ENCODE measurements around the gene BAHD1.

BAHD1 gene

DNA sequence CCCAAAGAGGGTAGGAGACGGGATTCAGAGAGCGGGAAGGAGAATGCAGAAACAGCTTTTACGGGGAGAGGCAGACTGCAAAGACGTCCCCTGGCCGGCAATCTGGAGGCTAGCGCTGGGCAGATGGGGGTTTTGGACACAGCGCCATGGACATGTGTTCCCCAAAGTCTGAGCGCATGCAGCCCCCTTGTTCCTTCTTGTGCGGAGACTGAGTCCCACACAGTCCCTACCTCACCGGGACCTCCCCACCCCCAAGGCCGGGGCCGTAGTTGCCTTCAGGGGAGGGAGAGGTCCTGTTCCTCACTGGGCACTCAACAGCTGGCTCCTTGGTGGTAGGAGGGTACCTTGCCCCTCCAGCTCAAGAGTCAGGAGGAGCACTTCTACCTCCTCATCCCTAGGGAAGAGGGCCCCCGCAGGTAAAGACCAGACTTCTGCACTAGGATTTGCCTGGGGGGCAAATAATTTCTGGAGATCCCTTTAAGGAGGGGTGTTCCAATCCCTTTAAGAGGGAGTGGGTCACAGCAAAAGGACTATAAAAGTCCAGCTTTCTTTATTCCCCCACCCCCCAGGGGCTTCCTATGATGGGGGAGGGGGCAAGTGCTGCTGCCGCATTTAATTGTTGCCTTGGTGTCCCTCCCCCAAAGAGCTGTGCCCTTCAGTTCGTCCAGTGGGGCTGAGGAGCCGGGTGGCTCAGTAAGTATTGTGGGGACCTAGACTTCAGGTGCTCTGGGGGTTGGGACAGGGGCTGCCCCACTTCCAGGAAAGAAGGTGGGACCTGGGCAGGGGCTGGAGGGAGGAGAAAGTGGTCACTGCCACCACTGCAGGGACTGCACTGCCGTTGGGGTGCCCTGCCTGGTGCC lies 3.6 kb upstream of the BAHD1 start:
- Mint-ChIP-seq H3K36me3 (ENCODE audit: low read depth) (no peaks in the 10 kb centered on the region), H3K4me3 (peak overlapping the region; percentile 39), H3K4me1 (ENCODE audit: low read depth) (peaks cover 28% of the 10 kb centered on the region), H3K9me3 (no peaks in the 10 kb centered on the region), H3K27ac (no peak overlapping the region), H3K27me3 (peaks cover 37% of the 10 kb centered on the region)

GRCh38 chr15:40437752-40438687 lies 2.7 kb upstream of the BAHD1 start:
- no peak overlapping the region for H3K27ac Mint-ChIP-seq
- peaks cover 36% of the 10 kb centered on the region for H3K4me1 Mint-ChIP-seq (ENCODE audit: low read depth)

DNA sequence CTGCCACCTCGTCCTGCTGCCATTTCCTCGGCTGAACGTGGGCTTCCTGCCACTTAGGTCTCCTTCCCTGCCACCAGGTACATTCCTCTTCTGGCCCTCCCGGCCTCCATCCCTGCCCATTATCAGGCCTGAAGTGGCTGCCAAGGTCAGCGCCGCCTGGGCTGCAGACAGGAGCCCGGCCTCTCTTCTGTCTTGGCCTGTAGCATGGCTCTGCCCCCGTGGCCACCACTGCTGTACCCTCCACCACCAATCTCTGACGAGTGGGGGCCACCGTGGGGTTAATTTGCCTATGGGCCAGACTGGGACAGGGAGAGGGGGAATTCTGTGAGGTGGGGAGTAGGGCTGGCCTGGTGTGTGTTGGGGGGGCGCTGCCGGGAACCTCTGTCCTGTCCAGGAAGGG lies 2.0 kb upstream of the BAHD1 start:
- Mint-ChIP-seq H3K27me3 (peaks cover 37% of the 10 kb centered on the region), H3K9me3 (no peaks in the 10 kb centered on the region), H3K4me1 (ENCODE audit: low read depth) (peaks cover 43% of the 10 kb centered on the region), H3K27ac (no peak overlapping the region), H3K4me3 (no peak overlapping the region), H3K36me3 (ENCODE audit: low read depth) (no peaks in the 10 kb centered on the region)

More at GRCh38 chr15:40437752-40438687, 2.7 kb upstream of the BAHD1 start:
- Mint-ChIP-seq H3K9me3 (no peaks in the 10 kb centered on the region), H3K27me3 (peaks cover 37% of the 10 kb centered on the region), H3K36me3 (ENCODE audit: low read depth) (no peaks in the 10 kb centered on the region), H3K4me3 (no peak overlapping the region)

GRCh38 chr15:40439461-40439959 lies 1.2 kb upstream of the BAHD1 start:
- Mint-ChIP-seq H3K27me3 (peaks cover 37% of the 10 kb centered on the region), H3K27ac (peak overlapping the region; percentile 16)

GRCh38 chr15:40439960-40440742 lies 602 bp upstream of the BAHD1 start:
- H3K36me3 Mint-ChIP-seq (ENCODE audit: low read depth) = no peaks in the 10 kb centered on the region
- peaks cover 37% of the 10 kb centered on the region for H3K27me3 Mint-ChIP-seq
- no peaks in the 10 kb centered on the region for H3K9me3 Mint-ChIP-seq
- peaks cover 57% of the 10 kb centered on the region for H3K4me1 Mint-ChIP-seq (ENCODE audit: low read depth)
- peak overlapping the region; percentile 85 for H3K27ac Mint-ChIP-seq
- H3K4me3 Mint-ChIP-seq = peak overlapping the region; percentile 85

More at GRCh38 chr15:40439461-40439959, 1.2 kb upstream of the BAHD1 start:
- no peaks in the 10 kb centered on the region for H3K9me3 Mint-ChIP-seq
- peak overlapping the region; percentile 85 for H3K4me3 Mint-ChIP-seq
- H3K4me1 Mint-ChIP-seq (ENCODE audit: low read depth) = peaks cover 51% of the 10 kb centered on the region
- H3K36me3 Mint-ChIP-seq (ENCODE audit: low read depth) = no peaks in the 10 kb centered on the region

DNA sequence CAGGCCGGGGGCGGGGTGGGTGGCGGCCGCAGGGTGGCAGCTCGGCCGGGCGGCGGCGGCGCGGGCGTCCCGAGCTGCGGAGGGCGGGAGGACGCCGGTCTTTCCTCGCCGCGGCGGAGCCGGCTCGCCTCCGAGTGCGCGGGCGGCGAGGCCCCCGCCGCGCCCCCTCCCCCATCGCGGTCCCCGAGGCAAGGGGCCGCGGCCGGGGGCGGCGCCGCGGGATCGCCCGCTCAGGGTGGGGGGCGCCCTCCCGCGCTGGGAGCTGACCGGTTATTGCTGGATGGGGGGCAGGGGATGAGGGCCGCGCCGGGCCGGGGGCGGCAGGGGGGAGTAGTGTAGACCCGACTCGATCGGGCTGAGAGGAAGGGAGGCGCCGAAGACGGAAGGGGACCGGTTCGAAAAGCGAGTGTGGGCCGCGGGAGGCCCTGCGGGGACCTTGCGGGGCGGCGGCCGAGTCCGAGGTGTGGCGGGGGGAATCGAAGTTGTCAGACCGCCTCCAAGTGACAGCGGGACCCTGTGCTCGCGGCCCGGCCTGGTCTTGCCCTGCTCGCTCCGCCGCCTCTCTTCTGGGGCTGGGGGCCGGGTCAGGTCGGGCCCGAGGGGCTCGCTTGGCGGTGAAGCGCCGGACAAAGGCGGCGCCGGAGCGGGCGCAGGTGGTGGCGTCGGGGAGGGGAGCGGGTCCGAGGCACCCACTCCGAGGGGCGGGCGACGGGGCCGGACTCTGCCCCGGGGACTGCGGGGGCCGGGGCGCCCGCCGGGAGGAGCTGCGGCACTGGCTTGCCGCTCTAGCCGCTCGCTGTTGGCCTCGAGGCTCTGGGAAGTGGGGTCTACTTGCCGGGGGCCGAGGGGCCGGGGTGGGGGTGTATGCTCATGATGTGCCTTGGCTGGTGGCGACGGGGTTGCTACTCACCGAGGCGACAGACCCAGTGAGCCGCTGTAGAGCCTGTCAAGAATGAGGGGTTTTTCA lies 1.1 kb downstream of the BAHD1 start:
- Mint-ChIP-seq H3K4me1 (ENCODE audit: low read depth) (peaks cover 56% of the 10 kb centered on the region), H3K4me3 (peak overlapping the region; percentile 84), H3K36me3 (ENCODE audit: low read depth) (no peaks in the 10 kb centered on the region), H3K27me3 (peaks cover 25% of the 10 kb centered on the region), H3K9me3 (no peaks in the 10 kb centered on the region), H3K27ac (peak overlapping the region; percentile 65)

DNA sequence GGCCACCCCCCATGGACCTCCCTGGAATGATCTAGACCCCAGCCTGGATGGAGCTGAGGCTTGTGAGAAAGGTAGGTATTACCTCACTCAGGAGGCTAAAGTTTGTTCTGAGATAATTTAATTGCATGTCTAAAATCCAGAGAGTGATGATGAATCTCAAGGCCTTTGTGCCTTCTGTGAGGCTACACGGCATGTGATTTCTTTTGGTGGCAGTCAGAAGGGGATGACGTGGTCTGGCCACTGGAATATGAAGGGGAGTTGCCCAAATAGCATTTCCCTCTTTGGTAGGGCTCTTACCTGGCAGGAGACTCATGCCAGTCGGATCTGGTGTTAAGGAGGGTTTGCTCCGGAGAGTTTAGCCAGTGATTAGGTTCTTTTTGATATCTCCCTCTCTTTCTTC lies 2.5 kb downstream of the BAHD1 start:
- no peaks in the 10 kb centered on the region for H3K9me3 Mint-ChIP-seq
- H3K4me3 Mint-ChIP-seq = peak overlapping the region; percentile 84
- H3K4me1 Mint-ChIP-seq (ENCODE audit: low read depth) = peaks cover 46% of the 10 kb centered on the region
- peaks cover 12% of the 10 kb centered on the region for H3K27me3 Mint-ChIP-seq
- no peaks in the 10 kb centered on the region for H3K36me3 Mint-ChIP-seq (ENCODE audit: low read depth)
- H3K27ac Mint-ChIP-seq = no peak overlapping the region

- no peak overlapping the region for H3K4me3 Mint-ChIP-seq
- no peak overlapping the region for H3K27ac Mint-ChIP-seq
- peaks cover 7% of the 10 kb centered on the region for H3K27me3 Mint-ChIP-seq
- no peaks in the 10 kb centered on the region for H3K36me3 Mint-ChIP-seq (ENCODE audit: low read depth)
- peaks cover 46% of the 10 kb centered on the region for H3K4me1 Mint-ChIP-seq (ENCODE audit: low read depth)
- no peaks in the 10 kb centered on the region for H3K9me3 Mint-ChIP-seq
Measured at GRCh38 chr15:40443846-40444245, 3.1 kb downstream of the BAHD1 start.

DNA sequence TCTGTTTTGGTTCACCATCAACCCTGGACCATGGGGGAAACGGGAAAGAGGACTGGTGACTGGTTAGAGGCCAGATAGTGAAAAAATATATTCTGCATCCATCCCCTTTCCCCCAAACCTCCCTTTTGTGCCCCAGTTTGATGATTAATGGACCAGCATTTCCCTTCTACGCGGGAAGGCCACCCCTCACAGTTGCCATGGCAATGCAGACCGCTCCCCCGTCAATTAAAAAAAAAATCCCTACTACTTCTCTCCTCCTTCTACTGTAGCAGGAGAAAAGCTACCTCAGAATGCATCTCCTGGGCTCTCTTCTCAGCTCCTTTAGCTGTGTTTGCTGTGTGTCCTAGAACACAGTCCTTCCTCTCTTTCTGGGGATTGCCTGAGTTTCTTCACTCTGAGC lies 4.0 kb downstream of the BAHD1 start:
- Mint-ChIP-seq H3K36me3 (ENCODE audit: low read depth) (no peaks in the 10 kb centered on the region), H3K9me3 (no peaks in the 10 kb centered on the region), H3K27ac (no peak overlapping the region), H3K4me3 (no peak overlapping the region), H3K4me1 (ENCODE audit: low read depth) (peaks cover 47% of the 10 kb centered on the region), H3K27me3 (peaks cover 4% of the 10 kb centered on the region)

DNA sequence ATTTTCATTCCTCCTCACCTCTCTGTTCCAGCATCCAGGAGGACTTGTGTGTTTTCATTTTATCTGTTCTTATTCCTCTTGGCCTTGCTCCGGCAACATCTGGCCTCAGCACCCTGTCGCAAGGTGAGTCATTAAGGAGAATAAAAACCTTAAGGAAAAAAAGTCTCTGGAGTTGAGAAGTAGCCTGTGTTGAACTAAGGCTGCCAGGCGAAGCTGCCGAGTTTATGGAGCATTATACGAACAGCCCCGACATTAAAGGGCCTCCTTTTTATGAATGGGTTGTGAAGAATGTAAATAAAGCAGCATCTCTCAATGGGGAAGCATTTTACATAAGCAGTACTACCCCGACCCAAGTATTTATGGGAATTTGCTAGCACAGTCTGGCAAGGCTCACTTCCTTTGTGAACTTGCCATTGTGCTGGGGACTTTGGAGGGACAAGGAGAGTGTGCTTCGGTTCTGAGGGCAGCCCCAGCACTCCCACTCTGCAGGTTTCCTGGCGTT lies 4.7 kb downstream of the BAHD1 start:
- H3K4me1 Mint-ChIP-seq (ENCODE audit: low read depth) = peaks cover 48% of the 10 kb centered on the region
- peak overlapping the region; percentile 26 for H3K27ac Mint-ChIP-seq
- no peaks in the 10 kb centered on the region for H3K9me3 Mint-ChIP-seq
- H3K4me3 Mint-ChIP-seq = no peak overlapping the region
- H3K27me3 Mint-ChIP-seq = no peaks in the 10 kb centered on the region
- no peaks in the 10 kb centered on the region for H3K36me3 Mint-ChIP-seq (ENCODE audit: low read depth)

GRCh38 chr15:40446144-40446543 lies 5.4 kb downstream of the BAHD1 start:
- no peaks in the 10 kb centered on the region for H3K9me3 Mint-ChIP-seq
- no peak overlapping the region for H3K4me3 Mint-ChIP-seq
- peaks cover 54% of the 10 kb centered on the region for H3K4me1 Mint-ChIP-seq (ENCODE audit: low read depth)
- H3K27ac Mint-ChIP-seq = no peak overlapping the region
- H3K36me3 Mint-ChIP-seq (ENCODE audit: low read depth) = no peaks in the 10 kb centered on the region
- H3K27me3 Mint-ChIP-seq = no peaks in the 10 kb centered on the region

GRCh38 chr15:40448354-40448753 lies 7.6 kb downstream of the BAHD1 start:
- H3K27ac Mint-ChIP-seq = no peak overlapping the region

DNA sequence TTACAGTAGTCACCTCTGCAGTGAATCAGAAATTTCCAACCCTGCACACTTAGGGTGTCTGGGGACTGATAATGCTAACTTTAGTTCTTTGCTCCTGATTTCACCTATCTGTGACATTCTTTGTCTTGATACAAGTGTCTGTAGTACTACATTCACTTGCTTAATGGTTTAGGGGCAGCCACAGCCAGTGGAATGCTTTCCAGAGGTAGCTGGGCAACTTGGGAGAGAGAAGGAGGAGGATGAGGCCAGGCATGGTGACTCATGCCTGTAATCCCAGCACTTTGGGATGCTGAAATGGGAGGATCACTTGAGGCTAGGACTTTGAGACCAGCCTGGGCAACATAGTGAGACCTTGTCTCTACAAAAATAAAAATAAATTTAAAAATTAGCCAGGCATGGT lies 8.5 kb downstream of the BAHD1 start:
- H3K4me3 Mint-ChIP-seq = no peak overlapping the region
- H3K27ac Mint-ChIP-seq = peak overlapping the region; percentile 16
- H3K4me1 Mint-ChIP-seq (ENCODE audit: low read depth) = peaks cover 65% of the 10 kb centered on the region
- H3K36me3 Mint-ChIP-seq (ENCODE audit: low read depth) = no peaks in the 10 kb centered on the region
- H3K27me3 Mint-ChIP-seq = no peaks in the 10 kb centered on the region
- H3K9me3 Mint-ChIP-seq = no peaks in the 10 kb centered on the region

More at GRCh38 chr15:40448354-40448753, 7.6 kb downstream of the BAHD1 start:
- Mint-ChIP-seq H3K4me3 (no peak overlapping the region), H3K36me3 (ENCODE audit: low read depth) (no peaks in the 10 kb centered on the region), H3K4me1 (ENCODE audit: low read depth) (peaks cover 65% of the 10 kb centered on the region), H3K9me3 (no peaks in the 10 kb centered on the region), H3K27me3 (no peaks in the 10 kb centered on the region)
